ACC112 (cell line): Measurements from ENCODE around the gene MTNR1A.
A peak's percentile ranks its signal among the peaks of the same experiment; 100 is the strongest.

Experiments
- H2AFZ ChIP-seq: fragments of 200-600 bp; sonication (generic); one replicate; pipeline ENCODE4 v1.6.0; 2017; ENCODE audit warnings: antibody characterized with exemption, low read length; ENCODE audit not compliant: unreplicated experiment
- H3K27ac ChIP-seq: fragments of 200-600 bp; sonication (generic); 2 replicates; pipeline ENCODE4 v1.5.1; 2014; ENCODE audit warnings: low read depth, mild to moderate bottlenecking, antibody characterized with exemption, low read length, moderate library complexity
- H3K27me3 ChIP-seq: fragments of 200-600 bp; sonication (generic); 2 replicates; pipeline ENCODE4 v1.6.1; 2014; ENCODE audit warnings: mild to moderate bottlenecking, antibody characterized with exemption, low read length, moderate library complexity, mixed read lengths; ENCODE audit not compliant: insufficient read depth
- H3K36me3 ChIP-seq: fragments of 200-600 bp; sonication (generic); 2 replicates; pipeline ENCODE4 v1.6.1; 2016; ENCODE audit warnings: mild to moderate bottlenecking, antibody characterized with exemption, low read length, moderate library complexity, mixed read lengths; ENCODE audit not compliant: insufficient read depth
- H3K4me1 ChIP-seq: fragments of 200-600 bp; sonication (generic); one replicate; pipeline ENCODE4 v1.6.1; 2016; ENCODE audit warnings: low read length, mixed read lengths; ENCODE audit not compliant: insufficient read depth, unreplicated experiment, control insufficient read depth
- H3K4me3 ChIP-seq: fragments of 200-600 bp; sonication (generic); 2 replicates; pipeline ENCODE4 v1.5.1; 2014; ENCODE audit warnings: mild to moderate bottlenecking, low read depth, low read length
- H3K79me2 ChIP-seq: fragments of 200-600 bp; sonication (generic); one replicate; pipeline ENCODE4 v1.6.0; 2016; ENCODE audit warnings: low read length; ENCODE audit not compliant: control insufficient read depth, unreplicated experiment, insufficient read depth

Gene MTNR1A

GRCh38 chr4:186591651-186592050 is 36.3 kb upstream of the MTNR1A start:
- Histone ChIP-seq H3K79me2 (no peaks in the 10 kb centered on the region), H3K4me3 (no peak overlapping the region), H3K36me3 (peaks cover 19% of the 10 kb centered on the region), H3K4me1 (no peaks in the 10 kb centered on the region), H3K27me3 (no peaks in the 10 kb centered on the region), H2AFZ (no peak overlapping the region), H3K27ac (no peak overlapping the region)

- Histone ChIP-seq H2AFZ (no peak overlapping the region), H3K4me1 (no peaks in the 10 kb centered on the region), H3K4me3 (no peak overlapping the region), H3K79me2 (no peaks in the 10 kb centered on the region), H3K36me3 (peaks cover 10% of the 10 kb centered on the region), H3K27me3 (no peaks in the 10 kb centered on the region), H3K27ac (no peak overlapping the region)
These were observed 33.1 kb upstream of the MTNR1A start for GRCh38 chr4:186588503-186588902.

- no peak overlapping the region for H3K27ac ChIP-seq
- H3K79me2 ChIP-seq, result no peaks in the 10 kb centered on the region
- H3K4me1 ChIP-seq, result no peaks in the 10 kb centered on the region
- no peaks in the 10 kb centered on the region for H3K27me3 ChIP-seq
- peaks cover 10% of the 10 kb centered on the region for H3K36me3 ChIP-seq
- no peak overlapping the region for H2AFZ ChIP-seq
- no peak overlapping the region for H3K4me3 ChIP-seq
These were observed 32.1 kb upstream of the MTNR1A start for GRCh38 chr4:186587416-186588018.

- H3K4me1 ChIP-seq, result no peaks in the 10 kb centered on the region
- H3K4me3 ChIP-seq, result no peak overlapping the region
- H3K27me3 ChIP-seq, result no peaks in the 10 kb centered on the region
- no peak overlapping the region for H2AFZ ChIP-seq
- H3K27ac ChIP-seq, result no peak overlapping the region
- H3K36me3 ChIP-seq, result peaks cover 10% of the 10 kb centered on the region
- no peaks in the 10 kb centered on the region for H3K79me2 ChIP-seq
These were observed 30.8 kb upstream of the MTNR1A start for GRCh38 chr4:186586205-186586604.

GRCh38 chr4:186584912-186585311 is 29.5 kb upstream of the MTNR1A start:
- Histone ChIP-seq H3K4me3 (no peak overlapping the region), H3K79me2 (no peaks in the 10 kb centered on the region), H3K27ac (no peak overlapping the region), H3K4me1 (no peaks in the 10 kb centered on the region), H3K27me3 (no peaks in the 10 kb centered on the region), H3K36me3 (peaks cover 10% of the 10 kb centered on the region), H2AFZ (no peak overlapping the region)

- no peak overlapping the region for H3K4me3 ChIP-seq
- no peaks in the 10 kb centered on the region for H3K4me1 ChIP-seq
These were observed 26.1 kb upstream of the MTNR1A start for GRCh38 chr4:186581421-186581820.

GRCh38 chr4:186580669-186581068 is 25.3 kb upstream of the MTNR1A start:
- H3K36me3 ChIP-seq, result peaks cover 4% of the 10 kb centered on the region; the same call in 1 of the 2 replicates
- no peaks in the 10 kb centered on the region for H3K79me2 ChIP-seq
- H3K27ac ChIP-seq, result no peak overlapping the region
- H3K4me3 ChIP-seq, result no peak overlapping the region
- H3K27me3 ChIP-seq, result no peaks in the 10 kb centered on the region
- no peak overlapping the region for H2AFZ ChIP-seq
- no peaks in the 10 kb centered on the region for H3K4me1 ChIP-seq

More at GRCh38 chr4:186581421-186581820, 26.1 kb upstream of the MTNR1A start:
- Histone ChIP-seq H2AFZ (no peak overlapping the region), H3K36me3 (peaks cover 7% of the 10 kb centered on the region; the same call in 1 of the 2 replicates), H3K79me2 (no peaks in the 10 kb centered on the region), H3K27me3 (no peaks in the 10 kb centered on the region), H3K27ac (no peak overlapping the region)

GRCh38 chr4:186570193-186570996 is 15.0 kb upstream of the MTNR1A start:
- Histone ChIP-seq H3K36me3 (no peaks in the 10 kb centered on the region), H2AFZ (peak overlapping the region; percentile 52), H3K27ac (no peak overlapping the region), H3K4me3 (peak overlapping the region; percentile 73), H3K79me2 (no peaks in the 10 kb centered on the region), H3K4me1 (peaks cover 7% of the 10 kb centered on the region), H3K27me3 (0 out of 2 replicates have a peak, but pooled peaks cover 6% of the 10 kb centered on the region)

- no peaks in the 10 kb centered on the region for H3K79me2 ChIP-seq
- H3K36me3 ChIP-seq, result no peaks in the 10 kb centered on the region
- H3K27me3 ChIP-seq, result 0 out of 2 replicates have a peak, but pooled peaks cover 6% of the 10 kb centered on the region
- H2AFZ ChIP-seq, result peak overlapping the region; percentile 52
- H3K27ac ChIP-seq, result no peak overlapping the region
- H3K4me1 ChIP-seq, result peaks cover 7% of the 10 kb centered on the region
- H3K4me3 ChIP-seq, result peak overlapping the region; percentile 73
These were observed 14.3 kb upstream of the MTNR1A start for GRCh38 chr4:186569533-186570192.

- Histone ChIP-seq H3K4me1 (peaks cover 7% of the 10 kb centered on the region), H2AFZ (no peak overlapping the region), H3K79me2 (no peaks in the 10 kb centered on the region), H3K27ac (no peak overlapping the region), H3K4me3 (no peak overlapping the region), H3K36me3 (no peaks in the 10 kb centered on the region), H3K27me3 (0 out of 2 replicates have a peak, but pooled peaks cover 10% of the 10 kb centered on the region)
These were observed 10.7 kb upstream of the MTNR1A start for GRCh38 chr4:186566068-186566467.
